Choroid plexus epithelial cell (primary cell): ENCODE results near the gene TCERG1L.

ENCODE experiments used
- DNase-seq: peaks from one replicate; pipeline ENCODE4 v3.0.0-alpha.2; 2010; ENCODE audit warnings: low read depth
- H3K4me3 ChIP-seq: 2 replicates; pipeline ENCODE4 v1.5.1; 2011; ENCODE audit warnings: low read depth, mild to moderate bottlenecking, control low read depth, low read length, moderate library complexity
- TF ChIP-seq, protein P1 (sequence below): conservative IDR thresholded peaks from 2 replicates; pipeline ENCODE4 v1.5.1; 2011; ENCODE audit warnings: low read depth, mild to moderate bottlenecking, control low read depth, inconsistent platforms, low read length, moderate library complexity

TCERG1L gene

DNA sequence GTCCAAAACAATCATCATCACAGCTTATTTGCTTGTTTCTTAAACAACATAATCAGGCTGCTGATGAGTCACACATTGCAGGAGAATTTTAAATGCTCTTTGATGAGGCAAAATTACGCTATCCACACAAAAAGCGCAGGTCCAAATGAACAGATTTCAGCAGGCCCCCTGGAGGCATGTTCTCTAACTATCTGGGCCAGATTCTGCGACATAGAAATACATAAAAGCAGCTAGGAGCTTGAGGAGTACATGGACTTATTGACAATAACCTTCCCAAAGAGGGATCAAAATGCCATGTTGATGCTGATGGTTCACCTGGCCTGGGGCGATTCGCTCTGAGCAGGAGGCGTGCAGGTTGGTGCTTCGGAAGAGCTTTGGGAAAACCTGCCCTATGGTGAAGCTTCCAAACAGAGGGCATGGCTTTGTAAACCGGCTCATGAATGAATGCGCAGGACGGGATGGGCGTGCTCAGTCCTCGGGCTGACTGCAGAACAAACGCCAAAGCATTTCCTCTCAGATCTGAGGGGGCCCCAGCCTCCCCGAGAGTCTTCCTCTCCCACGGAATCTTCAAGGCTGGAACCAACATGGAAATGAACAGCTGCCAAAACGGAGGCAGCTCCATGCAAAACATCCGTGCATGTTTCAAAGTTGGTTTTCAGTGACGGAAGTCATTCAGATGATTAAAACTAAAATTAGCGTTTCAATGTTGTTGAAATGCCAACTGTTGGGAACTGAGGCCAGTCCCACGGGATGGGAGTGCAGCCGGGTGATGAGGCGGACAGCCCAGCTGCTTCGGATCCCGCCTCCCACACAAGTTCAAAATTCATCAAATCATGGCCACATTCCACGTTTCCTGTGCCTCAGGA is 179.6 kb downstream of the TCERG1L start:
- no peak for DNase-seq
- no peak overlapping the region for H3K4me3 ChIP-seq
- TF ChIP-seq, protein P1, sequence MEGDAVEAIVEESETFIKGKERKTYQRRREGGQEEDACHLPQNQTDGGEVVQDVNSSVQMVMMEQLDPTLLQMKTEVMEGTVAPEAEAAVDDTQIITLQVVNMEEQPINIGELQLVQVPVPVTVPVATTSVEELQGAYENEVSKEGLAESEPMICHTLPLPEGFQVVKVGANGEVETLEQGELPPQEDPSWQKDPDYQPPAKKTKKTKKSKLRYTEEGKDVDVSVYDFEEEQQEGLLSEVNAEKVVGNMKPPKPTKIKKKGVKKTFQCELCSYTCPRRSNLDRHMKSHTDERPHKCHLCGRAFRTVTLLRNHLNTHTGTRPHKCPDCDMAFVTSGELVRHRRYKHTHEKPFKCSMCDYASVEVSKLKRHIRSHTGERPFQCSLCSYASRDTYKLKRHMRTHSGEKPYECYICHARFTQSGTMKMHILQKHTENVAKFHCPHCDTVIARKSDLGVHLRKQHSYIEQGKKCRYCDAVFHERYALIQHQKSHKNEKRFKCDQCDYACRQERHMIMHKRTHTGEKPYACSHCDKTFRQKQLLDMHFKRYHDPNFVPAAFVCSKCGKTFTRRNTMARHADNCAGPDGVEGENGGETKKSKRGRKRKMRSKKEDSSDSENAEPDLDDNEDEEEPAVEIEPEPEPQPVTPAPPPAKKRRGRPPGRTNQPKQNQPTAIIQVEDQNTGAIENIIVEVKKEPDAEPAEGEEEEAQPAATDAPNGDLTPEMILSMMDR, result no peak

- H3K4me3 ChIP-seq, result no peak overlapping the region
- TF ChIP-seq, protein P1, result no peak
- DNase-seq, result no peak
Observed at GRCh38 chr10:131130025-131130424, 181.5 kb downstream of the TCERG1L start.

GRCh38 chr10:131129544-131129943 is 182.0 kb downstream of the TCERG1L start:
- TF ChIP-seq, protein P1, result no peak
- no peak overlapping the region for H3K4me3 ChIP-seq
- no peak for DNase-seq

- no peak for DNase-seq
- no peak overlapping the region for H3K4me3 ChIP-seq
- TF ChIP-seq, protein P1, result no peak
Observed at GRCh38 chr10:131128731-131129130, 182.8 kb downstream of the TCERG1L start.

- DNase-seq, result no peak
- no peak overlapping the region for H3K4me3 ChIP-seq
- TF ChIP-seq, protein P1, result no peak
Observed at GRCh38 chr10:131127610-131128009, 183.9 kb downstream of the TCERG1L start.

GRCh38 chr10:131127138-131127589 is 184.4 kb downstream of the TCERG1L start:
- TF ChIP-seq, protein P1, result no peak
- no peak overlapping the region for H3K4me3 ChIP-seq
- no peak for DNase-seq
